ENCODE measurements around the gene SPINT3. TPM values are rescaled to one million over a fixed set of nuclear protein-coding genes. Genes with fewer than 3 reads are reported as not detected.

SPINT3 gene
- polyA plus RNA-seq (2011; rRNA removed), result not detected in 2 replicates
- not detected in 2 replicates for polyA minus RNA-seq (2011; rRNA and poly(A)+ RNA removed)

DNA sequence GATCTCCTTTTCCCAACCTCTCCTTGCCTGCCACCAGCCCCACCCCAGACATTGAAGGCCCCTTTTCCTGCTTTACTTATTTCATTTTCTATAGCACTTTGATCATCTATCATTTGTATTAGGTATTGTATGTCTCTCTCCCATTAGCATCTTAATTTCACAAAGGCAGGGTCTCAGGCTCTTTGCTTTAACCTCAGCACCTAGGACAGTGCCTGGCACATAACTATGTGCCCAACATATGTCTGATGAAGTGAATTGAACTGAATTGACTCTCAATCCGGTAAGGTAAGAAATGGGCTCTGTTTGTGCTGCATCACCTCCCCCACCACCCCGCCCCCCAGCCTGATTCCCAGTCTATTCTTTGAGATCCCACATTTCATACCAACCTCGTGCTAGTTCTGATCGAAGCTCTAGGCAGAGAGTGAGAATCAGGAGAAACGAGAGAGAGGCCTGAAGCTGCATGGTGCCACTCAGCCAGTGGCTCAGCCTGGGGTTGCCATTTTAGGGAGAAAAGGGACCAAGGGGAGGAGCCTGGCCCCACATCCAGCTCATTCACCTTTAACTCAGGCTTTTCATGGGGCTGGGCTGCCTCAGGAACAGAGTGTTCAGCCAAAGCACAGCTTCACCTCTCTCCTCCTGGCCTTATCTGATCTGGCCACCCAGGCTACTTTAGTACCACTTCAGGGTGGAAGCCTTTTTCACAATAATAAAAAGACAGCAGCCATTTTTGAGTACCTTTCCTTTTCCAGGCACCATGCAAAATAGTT is at the start of gene SPINT3:
Gene SPINT3, minus strand, starts transcription at position 476 of the 767 bp plus-strand sequence. Its CDS starts 14 bp downstream, at position 462.
- CTCF ChIA-PET, result no interaction called here
- Histone ChIP-seq H3K27me3 (ENCODE audit: control insufficient read depth, insufficient read depth, low read length) (no peaks in the 10 kb centered on the region), H3K4me3 (ENCODE audit: low read depth, low read length) (no peak within 1 kb of the TSS), H3K36me3 (ENCODE audit: control insufficient read depth, insufficient read depth, low read length) (no peaks in the 10 kb centered on the region)
- POLR2A ChIA-PET, result no interaction called here
- DNase-seq (ENCODE audit: low read depth), result no peak
- no peak for TF ChIP-seq CTCF (IDR thresholded peaks at IDR 0.05; ENCODE audit: insufficient read depth, low read depth, low read length)

GRCh38 chr20:45564760-45565276 is 49.4 kb upstream of the SPINT3 start:
- CTCF ChIA-PET, result no interaction called here
- Histone ChIP-seq H3K36me3 (ENCODE audit: control insufficient read depth, insufficient read depth, low read length) (no peaks in the 10 kb centered on the region), H3K27me3 (ENCODE audit: control insufficient read depth, insufficient read depth, low read length) (no peaks in the 10 kb centered on the region; the same call in 1 of the 2 replicates), H3K4me3 (ENCODE audit: low read depth, low read length) (no peak overlapping the region)
- no peak for TF ChIP-seq CTCF (IDR thresholded peaks at IDR 0.05; ENCODE audit: insufficient read depth, low read depth, low read length)
- POLR2A ChIA-PET, result no interaction called here
- no peak for DNase-seq (ENCODE audit: low read depth)

DNA sequence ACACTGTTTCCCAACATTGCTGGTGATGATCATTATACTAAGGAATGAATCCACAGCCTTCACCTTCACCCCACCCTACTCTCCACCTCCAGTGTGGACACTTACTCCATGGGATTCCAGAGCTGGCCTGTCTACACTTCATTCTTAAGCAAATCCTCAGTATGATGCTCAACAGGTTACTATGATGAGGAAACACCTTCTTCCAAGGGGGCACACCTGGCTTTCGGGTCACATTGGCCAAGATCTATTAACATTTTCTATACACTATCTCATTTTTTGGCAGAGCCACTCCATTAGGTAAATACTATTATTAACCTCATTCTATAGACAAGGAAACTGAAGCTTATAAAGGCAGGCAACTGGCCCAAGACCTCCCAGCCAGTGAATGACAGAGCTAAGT is 39.8 kb upstream of the SPINT3 start:
- Histone ChIP-seq H3K27me3 (ENCODE audit: control insufficient read depth, insufficient read depth, low read length) (no peaks in the 10 kb centered on the region), H3K4me3 (ENCODE audit: low read depth, low read length) (no peak overlapping the region), H3K36me3 (ENCODE audit: control insufficient read depth, insufficient read depth, low read length) (no peaks in the 10 kb centered on the region)
- no peak for TF ChIP-seq CTCF (IDR thresholded peaks at IDR 0.05; ENCODE audit: insufficient read depth, low read depth, low read length)
- ChIA-PET CTCF (interaction anchor here (1.7 kb wide), 1 partner anchor 216 kb away, joined by 8 read pairs; no protein-coding TSS in a partner anchor), POLR2A (no interaction called here)
- DNase-seq (ENCODE audit: low read depth), result no peak

DNA sequence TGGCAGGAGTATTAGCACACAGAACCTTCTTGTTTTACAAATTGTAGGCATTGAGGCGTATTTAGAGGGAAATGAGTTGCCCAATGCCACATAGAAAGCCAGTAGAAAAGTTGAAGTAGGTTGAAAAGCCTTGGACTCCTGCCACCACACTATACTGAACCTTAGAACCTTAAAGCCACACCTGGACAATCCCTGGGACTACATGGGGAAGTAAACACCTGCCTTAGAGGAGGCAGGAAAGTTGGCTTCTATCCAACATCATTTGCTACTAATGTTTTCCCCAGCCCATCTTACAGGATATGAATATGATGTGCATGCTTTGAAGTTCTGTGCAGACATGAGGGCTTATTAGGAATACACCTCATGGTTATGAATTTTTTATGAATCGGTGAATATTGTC is 37.0 kb upstream of the SPINT3 start:
- no peak for TF ChIP-seq CTCF (IDR thresholded peaks at IDR 0.05; ENCODE audit: insufficient read depth, low read depth, low read length)
- Histone ChIP-seq H3K4me3 (ENCODE audit: low read depth, low read length) (no peak overlapping the region), H3K36me3 (ENCODE audit: control insufficient read depth, insufficient read depth, low read length) (no peaks in the 10 kb centered on the region), H3K27me3 (ENCODE audit: control insufficient read depth, insufficient read depth, low read length) (no peaks in the 10 kb centered on the region)
- ChIA-PET CTCF (no interaction called here), POLR2A (no interaction called here)
- DNase-seq (ENCODE audit: low read depth), result no peak

- CTCF ChIA-PET, result interaction anchor here (2.3 kb wide), 1 partner anchor 220 kb away, joined by 15 read pairs; no protein-coding TSS in a partner anchor
- TF ChIP-seq CTCF (IDR thresholded peaks at IDR 0.05; ENCODE audit: insufficient read depth, low read depth, low read length), result no peak
These were observed 35.3 kb upstream of the SPINT3 start for GRCh38 chr20:45550765-45551164.

More at GRCh38 chr20:45550765-45551164, 35.3 kb upstream of the SPINT3 start:
- Histone ChIP-seq H3K4me3 (ENCODE audit: low read depth, low read length) (no peak overlapping the region), H3K36me3 (ENCODE audit: control insufficient read depth, insufficient read depth, low read length) (no peaks in the 10 kb centered on the region), H3K27me3 (ENCODE audit: control insufficient read depth, insufficient read depth, low read length) (peaks cover 2% of the 10 kb centered on the region; the same call in 1 of the 2 replicates)
- POLR2A ChIA-PET, result no interaction called here
- no peak for DNase-seq (ENCODE audit: low read depth)

All from BJ (cell line).